Neural cell (in vitro differentiated cells): ENCODE data around the gene PRKCD. TPM values are rescaled to one million over a fixed set of nuclear protein-coding genes. Genes with fewer than 3 reads are reported as not detected.
A peak's percentile ranks its signal among the peaks of the same experiment; 100 is the strongest.

Source experiments
- H2AFZ ChIP-seq: fragments of 200-600, 300-800 bp; sonication (generic), shearing (Covaris generic); 2 replicates; pipeline ENCODE4 v1.6.0; 2014; ENCODE audit warnings: low read depth, mild to moderate bottlenecking, antibody characterized with exemption, low read length, moderate library complexity
- H3F3A ChIP-seq: fragments of 200-600 bp; shearing (Covaris generic); 2 replicates; pipeline ENCODE4 v1.6.1; 2016; ENCODE audit warnings: mild to moderate bottlenecking, moderate library complexity, mixed read lengths, antibody characterized with exemption, low read length; ENCODE audit not compliant: insufficient read depth, poor library complexity, severe bottlenecking
- H3K27ac ChIP-seq: fragments of 200-600, 300-800 bp; sonication (generic), shearing (Covaris generic); 2 replicates; pipeline ENCODE4 v1.5.1; 2014; ENCODE audit warnings: mild to moderate bottlenecking, low read length, moderate library complexity
- H3K27me3 ChIP-seq: fragments of 300-800, 200-600 bp; sonication (generic), shearing (Covaris generic); 2 replicates; pipeline ENCODE4 v1.6.0; 2014; ENCODE audit warnings: mild to moderate bottlenecking, low read depth, low read length, moderate library complexity; ENCODE audit not compliant: insufficient read depth
- H3K36me3 ChIP-seq: fragments of 300-800, 200-600 bp; sonication (generic), shearing (Covaris generic); 2 replicates; pipeline ENCODE4 v1.5.1; 2014; ENCODE audit warnings: mild to moderate bottlenecking, antibody characterized with exemption, low read length, moderate library complexity; ENCODE audit not compliant: insufficient read depth
- H3K4me2 ChIP-seq: fragments of 300-800, 200-600 bp; sonication (generic), shearing (Covaris generic); 2 replicates; pipeline ENCODE4 v1.6.0; 2014; ENCODE audit warnings: mild to moderate bottlenecking, low read length
- H3K4me3 ChIP-seq: fragments of 300-800, 200-600 bp; sonication (generic), shearing (Covaris generic); 2 replicates; pipeline ENCODE4 v1.5.1; 2014; ENCODE audit warnings: mild to moderate bottlenecking, low read length, moderate library complexity
- H3K79me2 ChIP-seq: fragments of 200-600 bp; shearing (Covaris generic); replicated peaks from 2 replicates; pipeline ENCODE4 v1.6.0; 2014; ENCODE audit warnings: mild to moderate bottlenecking, low read length, moderate library complexity; ENCODE audit not compliant: insufficient read depth
- H3K9ac ChIP-seq: fragments of 300-800, 200-600 bp; sonication (generic), shearing (Covaris generic); 2 replicates; pipeline ENCODE4 v1.6.1; 2016; ENCODE audit warnings: mild to moderate bottlenecking, low read length, mixed read lengths
- H3K9me2 ChIP-seq: fragments of 200-600 bp; shearing (Covaris generic); 2 replicates; pipeline ENCODE4 v1.6.1; 2016; ENCODE audit warnings: mild to moderate bottlenecking, low read length, mixed read lengths; ENCODE audit not compliant: insufficient read depth
- H3K9me3 ChIP-seq: fragments of 200-600, 300-800 bp; sonication (generic), shearing (Covaris generic); 2 replicates; pipeline ENCODE4 v1.6.1; 2016; ENCODE audit warnings: mild to moderate bottlenecking, mixed run types, low read length, moderate library complexity, mixed read lengths
- H4K20me1 ChIP-seq: fragments of 200-600 bp; shearing (Covaris generic); 2 replicates; pipeline ENCODE4 v1.6.1; 2016; ENCODE audit warnings: mild to moderate bottlenecking, mixed run types; ENCODE audit not compliant: insufficient read depth
- CTCF ChIP-seq: fragments of 450-650 bp; IDR thresholded peaks from 2 replicates; pipeline ENCODE4 v1.5.1; 2014; ENCODE audit warnings: antibody characterized with exemption, mild to moderate bottlenecking, moderate library complexity; ENCODE audit not compliant: poor library complexity, severe bottlenecking
- EP300 ChIP-seq: fragments of 450-650 bp; conservative IDR thresholded peaks from 2 replicates; pipeline ENCODE4 v1.6.1; 2014; ENCODE audit warnings: antibody characterized with exemption, mild to moderate bottlenecking, moderate library complexity; ENCODE audit not compliant: poor library complexity, severe bottlenecking
- EZH2 ChIP-seq: fragments of 200-600, 300-800 bp; shearing (Covaris generic), sonication (generic); IDR thresholded peaks from 2 replicates; pipeline ENCODE4 v1.6.1; 2014; ENCODE audit warnings: antibody characterized with exemption, low read length, borderline replicate concordance, mild to moderate bottlenecking; ENCODE audit not compliant: insufficient read depth, poor library complexity, severe bottlenecking
- MXI1 ChIP-seq: fragments of 450-650 bp; conservative IDR thresholded peaks from 2 replicates; pipeline ENCODE4 v1.6.1; 2014; ENCODE audit warnings: antibody characterized with exemption, mild to moderate bottlenecking; ENCODE audit not compliant: poor library complexity, severe bottlenecking
- POLR2AphosphoS5 ChIP-seq: IDR thresholded peaks from 2 replicates; pipeline ENCODE4 v1.6.1; 2012
- RAD21 ChIP-seq: fragments of 450-650 bp; conservative IDR thresholded peaks from 2 replicates; pipeline ENCODE4 v1.6.1; 2014; ENCODE audit warnings: antibody characterized with exemption, mild to moderate bottlenecking, moderate library complexity
- SMC3 ChIP-seq: fragments of 450-650 bp; conservative IDR thresholded peaks from 2 replicates; pipeline ENCODE4 v1.6.1; 2014; ENCODE audit warnings: antibody characterized with exemption, mild to moderate bottlenecking, moderate library complexity; ENCODE audit not compliant: poor library complexity
- TAF1 ChIP-seq: IDR thresholded peaks from 2 replicates; pipeline ENCODE4 v1.6.1; 2012; ENCODE audit warnings: low read depth
- polyA plus RNA-seq: library from polyadenylated mRNA; depleted of rRNA; stranded (reverse); fragments of >200 nt; gene quantifications from 2 replicates; pipeline ENCODE4 v1.2.3, GENCODE V29; 2014
- TF ChIP-seq, protein P1 (sequence below): IDR thresholded peaks from 2 replicates; pipeline ENCODE4 v1.6.1; 2012; ENCODE audit warnings: borderline replicate concordance

Gene PRKCD
- polyA plus RNA-seq, 1 donor from 2014 or later: not detected

GRCh38 chr3:53195602-53196574 is 34.9 kb downstream of the PRKCD start:
- H3K27ac ChIP-seq: no peak overlapping the region
- H3K9me3 ChIP-seq: no peaks in the 10 kb centered on the region
- H3K27me3 ChIP-seq: no peaks in the 10 kb centered on the region
- no peaks in the 10 kb centered on the region for H3K9me2 ChIP-seq
- peak; percentile 52 for TF ChIP-seq SMC3
- TF ChIP-seq MXI1: no peak
- no peak for TF ChIP-seq EZH2
- no peak for TF ChIP-seq EP300
- TF ChIP-seq, protein P1, sequence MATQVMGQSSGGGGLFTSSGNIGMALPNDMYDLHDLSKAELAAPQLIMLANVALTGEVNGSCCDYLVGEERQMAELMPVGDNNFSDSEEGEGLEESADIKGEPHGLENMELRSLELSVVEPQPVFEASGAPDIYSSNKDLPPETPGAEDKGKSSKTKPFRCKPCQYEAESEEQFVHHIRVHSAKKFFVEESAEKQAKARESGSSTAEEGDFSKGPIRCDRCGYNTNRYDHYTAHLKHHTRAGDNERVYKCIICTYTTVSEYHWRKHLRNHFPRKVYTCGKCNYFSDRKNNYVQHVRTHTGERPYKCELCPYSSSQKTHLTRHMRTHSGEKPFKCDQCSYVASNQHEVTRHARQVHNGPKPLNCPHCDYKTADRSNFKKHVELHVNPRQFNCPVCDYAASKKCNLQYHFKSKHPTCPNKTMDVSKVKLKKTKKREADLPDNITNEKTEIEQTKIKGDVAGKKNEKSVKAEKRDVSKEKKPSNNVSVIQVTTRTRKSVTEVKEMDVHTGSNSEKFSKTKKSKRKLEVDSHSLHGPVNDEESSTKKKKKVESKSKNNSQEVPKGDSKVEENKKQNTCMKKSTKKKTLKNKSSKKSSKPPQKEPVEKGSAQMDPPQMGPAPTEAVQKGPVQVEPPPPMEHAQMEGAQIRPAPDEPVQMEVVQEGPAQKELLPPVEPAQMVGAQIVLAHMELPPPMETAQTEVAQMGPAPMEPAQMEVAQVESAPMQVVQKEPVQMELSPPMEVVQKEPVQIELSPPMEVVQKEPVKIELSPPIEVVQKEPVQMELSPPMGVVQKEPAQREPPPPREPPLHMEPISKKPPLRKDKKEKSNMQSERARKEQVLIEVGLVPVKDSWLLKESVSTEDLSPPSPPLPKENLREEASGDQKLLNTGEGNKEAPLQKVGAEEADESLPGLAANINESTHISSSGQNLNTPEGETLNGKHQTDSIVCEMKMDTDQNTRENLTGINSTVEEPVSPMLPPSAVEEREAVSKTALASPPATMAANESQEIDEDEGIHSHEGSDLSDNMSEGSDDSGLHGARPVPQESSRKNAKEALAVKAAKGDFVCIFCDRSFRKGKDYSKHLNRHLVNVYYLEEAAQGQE: no peak
- peak; percentile 62 for TF ChIP-seq CTCF
- peak; percentile 36 for TF ChIP-seq RAD21
- TF ChIP-seq TAF1: no peak
- no peak for TF ChIP-seq POLR2AphosphoS5
- no peaks in the 10 kb centered on the region for H3F3A ChIP-seq
- no peak overlapping the region for H2AFZ ChIP-seq
- no peak overlapping the region for H3K4me3 ChIP-seq
- H3K79me2 ChIP-seq: no peaks in the 10 kb centered on the region
- H3K36me3 ChIP-seq: no peaks in the 10 kb centered on the region
- no peak overlapping the region for H3K4me2 ChIP-seq
- no peak overlapping the region for H3K9ac ChIP-seq
- H4K20me1 ChIP-seq: no peaks in the 10 kb centered on the region

DNA sequence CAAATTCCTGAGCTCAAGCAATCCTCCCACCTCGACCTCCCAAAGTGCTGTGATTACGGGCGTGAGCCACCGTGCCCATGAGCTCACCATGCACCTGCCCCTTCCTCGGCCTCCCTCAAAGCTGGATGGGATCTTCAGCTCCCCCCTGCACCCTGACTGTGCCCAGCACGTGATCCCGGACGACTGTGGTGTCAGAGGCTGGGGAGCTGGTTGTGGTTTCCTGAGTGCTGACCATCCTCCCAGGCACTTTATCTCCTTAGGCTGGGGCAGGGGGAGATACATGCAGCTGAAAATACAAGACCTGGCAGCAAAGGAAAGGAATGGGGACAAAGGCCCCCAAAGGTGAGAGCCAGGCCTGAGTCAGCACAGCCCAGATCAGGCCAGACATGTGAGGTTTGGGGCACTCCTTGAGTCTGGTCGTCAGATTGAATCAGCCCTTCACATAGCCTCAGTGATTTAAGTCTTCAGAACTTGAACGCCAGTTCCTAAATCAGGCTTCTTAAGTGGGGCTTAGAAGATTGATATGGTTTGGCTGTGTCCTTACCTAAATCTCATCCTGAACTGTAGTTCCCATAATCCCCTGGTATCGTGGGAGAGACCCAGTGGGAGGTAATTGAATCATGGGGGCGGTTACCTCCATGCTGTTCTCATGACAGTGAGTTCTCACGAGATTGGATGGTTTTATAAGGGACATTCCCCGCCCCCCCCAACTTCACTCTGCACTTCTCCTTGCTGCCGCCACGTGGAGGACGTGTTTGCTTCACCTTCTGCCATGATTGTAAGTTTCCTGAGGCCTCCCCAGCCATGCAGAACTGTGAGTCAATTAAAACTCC is 35.8 kb downstream of the PRKCD start:
- Histone ChIP-seq H3K9ac (no peak overlapping the region), H3K4me3 (no peak overlapping the region), H3K9me3 (no peaks in the 10 kb centered on the region), H4K20me1 (no peaks in the 10 kb centered on the region), H3K27ac (no peak overlapping the region), H3F3A (no peaks in the 10 kb centered on the region), H3K27me3 (no peaks in the 10 kb centered on the region), H3K9me2 (no peaks in the 10 kb centered on the region), H2AFZ (no peak overlapping the region), H3K4me2 (no peak overlapping the region), H3K36me3 (no peaks in the 10 kb centered on the region), H3K79me2 (no peaks in the 10 kb centered on the region)
- no peak for TF ChIP-seq EZH2
- TF ChIP-seq TAF1: no peak
- no peak for TF ChIP-seq POLR2AphosphoS5
- no peak for TF ChIP-seq SMC3
- TF ChIP-seq MXI1: no peak
- no peak for TF ChIP-seq CTCF
- TF ChIP-seq EP300: no peak
- no peak for TF ChIP-seq RAD21
- TF ChIP-seq, protein P1: no peak
